Loucy (cell line): ENCODE measurements around the gene PKP1.
"Not testable (repeated sequence)": the region's sequence is repeated elsewhere in the genome, so short reads cannot be mapped to it uniquely, and the experiment has no call there.

Experiments used
- H2AFZ ChIP-seq: fragments of 200-600 bp; sonication (generic); 2 replicates; pipeline ENCODE4 v1.6.0; 2016; ENCODE audit warnings: antibody characterized with exemption, mild to moderate bottlenecking, low read length, moderate library complexity
- H3F3A ChIP-seq: fragments of 200-600 bp; 2 replicates; pipeline ENCODE4 v1.6.0; 2016; ENCODE audit warnings: antibody characterized with exemption, low read depth, mild to moderate bottlenecking
- H3K27me3 ChIP-seq: fragments of 200-600 bp; sonication (generic); 2 replicates; pipeline ENCODE4 v1.6.1; 2014; ENCODE audit warnings: low read length, mild to moderate bottlenecking; ENCODE audit not compliant: insufficient read depth, poor library complexity, severe bottlenecking
- H3K36me3 ChIP-seq: fragments of 200-600 bp; sonication (generic); 2 replicates; pipeline ENCODE4 v1.6.1; 2016; ENCODE audit warnings: low read length; ENCODE audit not compliant: insufficient read depth
- H3K4me1 ChIP-seq: fragments of 200-600 bp; sonication (generic); 2 replicates; pipeline ENCODE4 v1.5.1; 2014; ENCODE audit warnings: low read length, mild to moderate bottlenecking; ENCODE audit not compliant: insufficient read depth, poor library complexity, severe bottlenecking
- H3K4me2 ChIP-seq: fragments of 200-600 bp; sonication (generic); 2 replicates; pipeline ENCODE4 v1.6.0; 2014; ENCODE audit warnings: antibody characterized with exemption, low read length, low read depth, mild to moderate bottlenecking; ENCODE audit not compliant: poor library complexity, severe bottlenecking
- H3K4me3 ChIP-seq: fragments of 200-600 bp; sonication (generic); 2 replicates; pipeline ENCODE4 v1.5.1; 2014; ENCODE audit warnings: low read length, mild to moderate bottlenecking, mixed read lengths; ENCODE audit not compliant: poor library complexity, severe bottlenecking
- H3K79me2 ChIP-seq: fragments of 200-600 bp; sonication (generic); 2 replicates; pipeline ENCODE4 v1.6.1; 2014; ENCODE audit warnings: low read length; ENCODE audit not compliant: insufficient read depth
- H3K9ac ChIP-seq: fragments of 200-600 bp; sonication (generic); 2 replicates; pipeline ENCODE4 v1.6.0; 2014; ENCODE audit warnings: mild to moderate bottlenecking, low read depth, low read length, moderate library complexity; ENCODE audit not compliant: poor library complexity, severe bottlenecking
- H3K9me2 ChIP-seq: fragments of 200-600 bp; sonication (generic); replicated peaks from 2 replicates; pipeline ENCODE4 v1.6.1; 2016; ENCODE audit warnings: low read depth, low read length, mixed read lengths
- H3K9me3 ChIP-seq: fragments of 200-600 bp; sonication (generic); 2 replicates; pipeline ENCODE4 v1.6.1; 2014; ENCODE audit warnings: mild to moderate bottlenecking, antibody characterized with exemption, low read length, low read depth; ENCODE audit not compliant: insufficient read depth
- H4K20me1 ChIP-seq: fragments of 200-600 bp; sonication (generic); 2 replicates; pipeline ENCODE4 v1.6.0; 2014; ENCODE audit warnings: antibody characterized with exemption, low read length, mild to moderate bottlenecking; ENCODE audit not compliant: insufficient read depth, poor library complexity, severe bottlenecking
- CTCF ChIP-seq: fragments of 200-600 bp; sonication (generic); conservative IDR thresholded peaks from 2 replicates; pipeline ENCODE4 v1.5.1; 2014; ENCODE audit warnings: mild to moderate bottlenecking, antibody characterized with exemption, low read length
- EZH2phosphoT487 ChIP-seq: fragments of 200-600 bp; IDR thresholded peaks from 2 replicates; pipeline ENCODE4 v1.6.1; 2018; ENCODE audit warnings: antibody characterized with exemption, mild to moderate bottlenecking, moderate library complexity, borderline replicate concordance

PKP1 gene

DNA sequence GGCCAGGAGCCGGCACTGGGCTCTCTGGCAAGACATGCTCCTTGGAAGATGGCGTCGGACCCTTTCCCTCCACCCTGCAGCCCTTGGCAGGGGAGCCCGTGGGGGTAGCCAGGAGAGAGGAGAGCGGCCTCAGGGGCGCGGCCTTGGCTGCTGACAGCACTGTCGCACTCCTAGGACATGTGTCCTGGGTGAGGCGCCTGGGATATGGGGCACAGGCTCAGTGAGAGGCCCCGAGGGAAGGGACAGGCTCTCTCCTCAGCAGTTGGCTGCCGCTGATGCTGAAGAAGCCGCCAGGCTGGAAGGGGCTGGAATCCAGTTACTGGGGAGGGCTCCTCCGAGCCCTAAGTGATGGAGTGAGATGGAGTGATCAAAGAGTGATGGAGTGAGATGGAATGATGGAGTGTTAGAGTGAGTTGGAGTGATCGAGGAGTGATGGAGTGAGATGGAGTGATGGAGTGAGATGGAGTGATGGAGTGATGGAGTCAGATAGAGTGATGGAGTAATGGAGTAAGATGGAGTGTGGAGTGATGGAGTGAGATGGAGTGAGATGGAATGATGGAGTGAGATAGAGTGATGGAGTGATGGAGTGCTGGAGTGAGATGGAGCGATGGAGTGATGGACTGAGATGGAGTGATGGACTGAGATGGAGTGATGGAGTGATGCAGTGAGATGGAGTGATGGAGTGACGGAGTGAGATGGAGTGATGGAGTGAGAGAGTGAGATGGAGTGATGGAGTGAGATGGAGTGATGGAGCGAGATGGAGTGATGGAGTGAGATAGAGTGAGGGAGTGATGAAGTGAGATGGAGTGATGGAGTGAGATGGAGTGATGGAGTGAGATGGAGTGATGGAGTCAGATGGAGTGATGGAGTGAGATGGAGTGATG lies 27.6 kb upstream of the PKP1 start:
- Histone ChIP-seq H4K20me1 (no peaks in the 10 kb centered on the region), H3F3A (no peaks in the 10 kb centered on the region), H3K36me3 (no peaks in the 10 kb centered on the region), H2AFZ (no peak overlapping the region), H3K4me2 (no peak overlapping the region), H3K4me3 (no peak overlapping the region), H3K9me2 (no peaks in the 10 kb centered on the region), H3K27me3 (no peaks in the 10 kb centered on the region), H3K9me3 (no peaks in the 10 kb centered on the region), H3K9ac (no peak overlapping the region), H3K4me1 (no peaks in the 10 kb centered on the region), H3K79me2 (no peaks in the 10 kb centered on the region)
- TF ChIP-seq EZH2phosphoT487 (no peak), CTCF (no peak)

- not testable (repeated sequence) for H3F3A ChIP-seq, H3K9me3 ChIP-seq, H3K27me3 ChIP-seq, H3K9me2 ChIP-seq, H3K4me3 ChIP-seq, H3K36me3 ChIP-seq, H3K9ac ChIP-seq, H2AFZ ChIP-seq, H4K20me1 ChIP-seq, H3K79me2 ChIP-seq, H3K4me2 ChIP-seq, H3K4me1 ChIP-seq
Measured at GRCh38 chr1:201258132-201258531, 25.2 kb upstream of the PKP1 start.

DNA sequence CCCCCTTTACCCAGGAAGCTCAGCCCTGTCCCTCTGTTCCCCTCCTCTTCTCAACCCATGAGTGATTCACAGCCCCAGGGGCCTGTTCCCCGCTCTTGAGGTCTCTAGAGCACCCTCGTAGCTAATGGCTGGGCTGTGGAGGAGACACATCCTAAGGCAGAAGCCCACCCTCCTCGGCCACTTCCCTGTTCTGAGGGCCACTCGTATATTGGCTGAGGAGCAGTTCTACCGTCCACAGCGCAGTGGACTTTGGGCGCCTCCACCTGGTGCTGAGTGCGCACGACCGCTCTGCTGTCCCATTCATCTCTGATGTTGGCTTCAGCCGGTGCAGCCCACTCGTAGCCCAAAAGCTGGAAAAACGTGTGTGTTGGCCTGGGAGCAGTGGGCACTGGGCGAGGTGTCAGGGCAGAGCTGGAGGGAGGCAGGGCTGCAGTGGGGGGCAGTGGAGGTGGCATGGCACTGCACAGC lies 24.5 kb upstream of the PKP1 start:
- H3K4me2 ChIP-seq: no peak overlapping the region
- H3K4me3 ChIP-seq: no peak overlapping the region
- no peaks in the 10 kb centered on the region for H3K79me2 ChIP-seq
- no peaks in the 10 kb centered on the region for H4K20me1 ChIP-seq
- H3K36me3 ChIP-seq: no peaks in the 10 kb centered on the region
- H3K9me3 ChIP-seq: no peaks in the 10 kb centered on the region
- H3K4me1 ChIP-seq: no peaks in the 10 kb centered on the region
- H3K9ac ChIP-seq: no peak overlapping the region
- no peaks in the 10 kb centered on the region for H3K27me3 ChIP-seq
- TF ChIP-seq CTCF (no peak), EZH2phosphoT487 (no peak)
- no peak overlapping the region for H2AFZ ChIP-seq
- H3F3A ChIP-seq: no peaks in the 10 kb centered on the region
- no peaks in the 10 kb centered on the region for H3K9me2 ChIP-seq
